Cardiac septum (tissue), 1 donor: ENCODE results near the gene SMIM21. TPM values are rescaled to one million over a fixed set of nuclear protein-coding genes. Genes with fewer than 3 reads are reported as not detected.

Experiments
- DNase-seq: peaks from one replicate; pipeline ENCODE4 v3.0.0-alpha.2; 2020; ENCODE audit warnings: low spot score
- intact Hi-C: fragments of 100-400 bp; cut with DNase I; formaldehyde crosslinking; loops from one replicate; pipeline ENCODE4 v1.14.0; 2022
- long read RNA-seq: library from polyadenylated mRNA; unstranded; transcript quantifications from one replicate; pipeline ENCODE4 v2.0.0, GENCODE V29; 2021
- total RNA-seq: library from RNA; stranded (reverse); fragmentation: NEBNext Ultra II Directional; extraction: Animal tissue kit (Norgen Biotek cat#: 25700); gene quantifications from one replicate; pipeline ENCODE4 v1.2.1, GENCODE V29; 2021
- donor health status: DM: no; HTN: no; CAD: no.

The SMIM21 gene
- total RNA-seq, result not detected
- long read RNA-seq, result 0 reads

DNA sequence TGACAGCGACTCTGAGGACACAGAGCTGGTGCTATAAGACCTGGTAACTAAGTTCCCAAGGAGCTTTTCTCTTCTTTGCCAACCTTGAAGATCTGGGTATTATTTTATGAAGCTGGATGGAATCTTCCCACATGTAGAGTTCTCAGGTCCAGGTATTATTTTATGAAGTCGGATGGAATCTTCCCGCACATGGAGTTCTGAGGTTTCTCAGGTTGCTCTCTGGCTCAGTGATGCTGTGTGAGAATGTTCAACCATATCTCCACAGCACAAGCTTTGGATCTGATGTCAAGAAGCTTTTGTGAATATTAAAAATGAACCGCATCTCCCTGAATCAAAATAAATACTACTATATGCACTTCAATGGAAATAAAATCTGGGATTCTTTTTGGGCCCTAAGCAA, at the start of gene SMIM21:
Gene SMIM21 (minus strand): TSS at position 101 of the 400 bp plus-strand sequence. CDS start 140 bp downstream, outside the sequence.
- DNase-seq, result no peak
- intact Hi-C loops, result no loop called here

DNA sequence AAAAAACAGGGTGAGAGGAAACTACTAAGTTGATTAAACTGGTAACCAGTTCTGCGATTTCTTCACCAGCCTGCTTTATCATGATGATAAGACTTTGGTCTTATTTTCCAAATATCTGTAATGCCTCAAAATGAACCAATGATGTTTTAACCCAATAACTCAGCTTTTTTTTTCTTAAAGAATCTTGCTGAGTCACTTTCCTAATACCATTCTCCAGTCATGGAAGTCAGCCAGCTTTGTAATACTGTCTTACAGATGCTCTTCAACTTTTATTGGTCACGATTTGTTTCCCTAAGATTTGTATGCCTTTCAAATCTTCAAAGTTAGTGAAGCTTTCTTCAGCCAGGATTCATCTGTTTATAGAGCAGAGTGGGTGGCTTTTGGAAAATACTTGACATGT, 47.7 kb upstream of the SMIM21 start:
- intact Hi-C loops, result loop anchor here (5.0 to 10.0 kb wide), 2 partner anchors 270 to 823 kb away; partner anchors contain the start of gene PTGR3
- no peak for DNase-seq

- no peak for DNase-seq
- intact Hi-C loops, result loop anchor here (10.0 kb wide), 1 partner anchor 270 kb away; the partner anchor contains the start of gene PTGR3
Measured at GRCh38 chr18:75474332-75474731, 46.8 kb upstream of the SMIM21 start.

- intact Hi-C loops, result loop anchor here (10.0 kb wide), 1 partner anchor 269 kb away; the partner anchor contains the start of gene PTGR3
- DNase-seq, result no peak
Measured at GRCh38 chr18:75473316-75473715, 45.8 kb upstream of the SMIM21 start.

- no peak for DNase-seq
- intact Hi-C loops, result loop anchor here (10.0 kb wide), 1 partner anchor 268 kb away; the partner anchor contains the start of gene PTGR3
Measured at GRCh38 chr18:75472906-75473305, 45.4 kb upstream of the SMIM21 start.

DNA sequence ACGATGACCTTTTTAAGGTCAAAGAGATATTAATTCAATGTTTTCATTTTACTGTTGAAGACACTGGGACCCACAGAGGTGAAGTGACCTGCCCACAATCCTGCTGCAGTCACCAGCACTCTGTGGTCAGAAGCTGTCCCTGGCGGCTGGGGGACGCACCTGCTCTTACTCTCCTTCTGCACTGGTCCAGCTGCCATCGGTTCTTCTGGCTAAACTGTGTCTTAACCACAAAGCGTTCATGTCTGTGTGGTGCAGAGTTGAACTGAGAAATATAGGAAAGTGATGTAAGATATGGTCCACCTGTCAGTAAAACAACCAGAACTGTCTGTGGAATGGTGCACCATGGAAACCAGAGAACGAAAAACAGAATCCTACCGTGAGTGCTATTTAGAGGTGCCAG, 44.9 kb upstream of the SMIM21 start:
- no peak for DNase-seq
- intact Hi-C loops, result loop anchor here (10.0 kb wide), 1 partner anchor 268 kb away; the partner anchor contains the start of gene PTGR3

DNA sequence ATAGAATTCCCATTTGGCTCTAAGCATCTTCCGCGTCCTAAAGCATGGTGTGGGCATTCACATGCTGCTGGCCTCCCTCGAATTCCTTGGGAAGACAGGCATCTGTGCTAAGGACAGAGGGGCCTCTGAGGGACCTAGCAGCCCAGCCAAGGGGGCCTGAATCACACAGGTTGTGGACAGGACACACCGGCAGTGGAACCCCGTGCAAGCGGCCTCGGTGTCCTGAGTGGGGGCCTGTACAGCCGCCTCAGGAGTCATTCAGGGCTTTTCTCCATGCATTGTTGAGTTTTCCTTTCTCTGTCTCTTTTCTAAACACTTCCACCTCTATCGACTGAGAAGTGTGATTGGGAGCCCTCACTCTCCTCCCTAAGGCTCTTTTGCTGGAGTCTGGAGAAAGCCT, 44.3 kb upstream of the SMIM21 start:
- intact Hi-C loops, result loop anchor here (10.0 kb wide), 1 partner anchor 267 kb away; the partner anchor contains the start of gene PTGR3
- no peak for DNase-seq

- DNase-seq, result no peak
- intact Hi-C loops, result no loop called here
Measured at GRCh38 chr18:75467851-75468250, 40.3 kb upstream of the SMIM21 start.

DNA sequence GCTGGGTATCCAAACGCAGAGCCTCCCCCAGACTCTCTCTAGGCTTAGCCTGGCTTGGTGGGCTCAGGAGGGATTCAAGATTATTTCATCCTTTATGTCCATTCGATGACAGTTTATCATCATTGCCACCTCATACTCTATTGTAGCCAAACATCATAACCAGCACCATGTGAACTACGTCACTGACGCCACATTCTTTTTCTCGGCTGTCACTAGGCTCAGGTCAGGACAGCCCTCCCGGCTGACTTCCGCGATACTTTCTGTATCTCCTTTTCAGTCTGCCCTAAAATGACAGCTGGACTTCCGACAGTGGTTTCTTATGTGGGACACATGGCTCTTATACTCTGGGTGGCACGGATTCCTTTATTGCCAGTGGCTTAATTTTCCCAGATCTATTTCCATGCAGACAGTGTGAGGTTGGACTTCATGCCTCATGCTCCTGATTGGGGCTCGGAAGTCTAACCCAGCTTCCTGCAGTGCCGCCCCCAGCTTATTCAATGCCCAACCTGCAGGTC, 39.8 kb upstream of the SMIM21 start:
- intact Hi-C loops, result no loop called here
- DNase-seq, result no peak

DNA sequence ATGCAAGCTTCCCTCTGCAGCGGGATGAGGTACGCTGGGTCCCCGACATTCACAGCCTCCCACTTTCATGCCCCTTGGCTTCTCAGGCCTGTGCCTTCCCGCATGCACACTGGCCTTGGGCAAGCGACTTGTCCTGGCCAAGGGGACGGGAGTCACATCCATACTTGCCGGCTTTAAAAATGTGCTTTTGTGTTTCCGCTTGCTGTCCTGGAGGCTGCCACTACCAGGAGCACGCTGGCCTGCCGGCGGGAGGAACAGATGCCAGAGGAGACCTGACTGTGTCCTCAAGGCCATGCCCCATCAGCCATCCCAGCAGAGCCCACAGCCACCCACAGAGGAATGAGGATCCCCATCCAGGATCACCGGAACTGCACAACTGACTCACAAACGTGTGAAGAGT, 36.9 kb upstream of the SMIM21 start:
- DNase-seq, result no peak
- intact Hi-C loops, result no loop called here

- intact Hi-C loops, result no loop called here
- no peak for DNase-seq
Measured at GRCh38 chr18:75462178-75462832, 34.8 kb upstream of the SMIM21 start.

DNA sequence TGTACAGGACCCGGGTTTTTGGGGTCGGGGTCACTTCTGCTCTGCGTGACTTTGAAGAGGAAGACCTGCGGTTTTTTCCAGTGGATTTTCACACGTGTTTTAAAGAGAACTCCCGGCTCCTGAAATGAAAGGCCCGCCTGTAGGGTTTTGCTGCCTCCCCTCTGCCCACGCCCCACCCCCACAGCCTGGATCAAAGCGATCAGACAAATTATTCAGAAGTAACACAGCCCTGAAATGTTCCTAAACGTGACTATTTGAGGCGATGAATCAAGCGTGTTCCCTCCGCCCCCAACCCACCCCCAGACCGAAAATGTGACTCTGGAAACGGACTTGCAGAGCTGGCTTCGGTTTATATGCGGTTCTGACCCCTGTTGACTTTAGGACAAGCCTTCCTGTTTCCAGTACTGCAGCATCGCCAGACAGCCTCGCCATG, 28.7 kb upstream of the SMIM21 start:
- intact Hi-C loops, result no loop called here
- no peak for DNase-seq

DNA sequence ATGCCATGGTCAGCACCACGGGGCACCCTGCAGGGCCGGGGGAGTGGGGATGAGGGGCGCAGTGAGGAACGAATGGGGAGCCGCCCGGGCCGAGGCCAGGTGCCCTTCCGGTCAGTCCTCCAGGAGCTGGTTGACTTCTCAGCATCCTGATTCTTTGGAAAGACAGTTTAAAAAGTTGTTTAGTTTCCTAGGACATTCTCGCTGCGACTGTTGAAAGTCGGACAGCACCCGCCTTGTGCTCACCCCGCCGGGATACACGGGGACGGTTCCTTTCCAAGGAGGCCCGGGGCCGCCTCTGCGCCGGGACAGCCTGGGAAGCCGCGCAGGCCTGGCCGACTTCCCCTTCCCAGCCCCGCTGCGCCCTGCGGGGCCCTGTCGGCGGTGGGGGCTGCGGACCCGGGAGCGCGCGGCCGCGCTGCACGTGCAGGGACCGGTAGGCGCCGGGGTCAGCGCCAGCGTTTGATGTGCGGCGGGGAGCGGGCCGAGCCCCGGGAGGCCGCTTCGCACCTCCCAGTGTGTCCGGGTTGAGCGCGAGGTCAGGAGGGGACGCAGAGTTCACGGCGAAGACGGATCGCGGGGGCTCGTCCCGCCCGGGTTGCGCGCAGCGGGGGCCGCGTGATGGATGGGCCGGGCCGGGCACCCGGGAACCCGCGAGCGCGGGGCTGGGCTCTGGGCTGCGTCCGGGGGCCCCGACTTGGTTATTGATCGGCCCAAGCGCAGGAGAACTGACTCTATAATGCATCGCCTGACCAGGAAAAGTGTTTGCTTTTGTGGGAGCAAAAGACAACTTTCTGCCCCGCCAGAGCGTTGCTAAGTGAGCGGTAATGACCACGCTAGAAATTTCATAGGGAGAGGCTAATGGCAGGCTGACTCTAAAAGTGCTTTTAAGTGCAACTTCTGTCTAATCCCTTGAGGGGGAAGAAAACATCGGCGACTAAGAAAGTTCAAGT, 28.0 kb upstream of the SMIM21 start:
- no peak for DNase-seq
- intact Hi-C loops, result no loop called here

GRCh38 chr18:75454022-75454795, 26.7 kb upstream of the SMIM21 start:
- DNase-seq, result no peak
- intact Hi-C loops, result no loop called here

DNA sequence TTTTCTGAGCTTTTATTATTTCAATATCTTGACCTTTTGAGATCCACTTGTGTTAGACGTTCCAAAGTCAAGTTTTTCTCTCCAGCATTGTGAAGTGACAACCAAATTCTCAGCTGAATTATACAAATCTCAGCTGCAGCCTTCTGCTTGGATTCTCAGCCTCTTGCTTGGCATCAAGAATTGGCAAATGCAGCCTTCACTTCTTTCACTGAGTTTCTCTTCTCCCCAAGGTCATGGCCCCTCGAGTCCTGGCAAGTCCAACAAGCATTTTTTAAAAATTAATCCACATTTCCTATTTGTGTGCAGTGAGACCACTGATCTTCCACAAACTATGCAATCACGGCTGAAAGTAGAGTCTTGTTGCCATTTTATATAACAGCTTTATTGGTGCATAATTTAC, 23.4 kb upstream of the SMIM21 start:
- no peak for DNase-seq
- intact Hi-C loops, result no loop called here

DNA sequence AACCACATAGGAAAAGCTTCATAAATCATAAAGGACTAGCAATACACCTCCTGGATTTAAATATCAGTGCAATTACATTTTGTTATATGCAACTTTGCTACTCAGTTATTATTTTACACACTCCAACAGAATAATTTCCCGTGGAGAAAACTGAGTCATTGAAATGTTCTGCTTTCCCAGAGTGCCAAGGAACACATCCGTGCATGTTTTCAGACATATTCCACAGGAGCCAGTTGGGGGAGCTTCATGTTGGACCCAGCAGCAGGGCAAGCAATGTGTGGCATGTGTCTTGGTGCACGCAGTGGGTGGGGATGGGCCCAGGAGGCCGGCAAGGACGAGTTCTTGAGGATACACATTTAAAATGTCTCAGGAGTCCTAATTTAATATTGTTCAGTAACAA, 14.4 kb upstream of the SMIM21 start:
- intact Hi-C loops, result no loop called here
- no peak for DNase-seq

DNA sequence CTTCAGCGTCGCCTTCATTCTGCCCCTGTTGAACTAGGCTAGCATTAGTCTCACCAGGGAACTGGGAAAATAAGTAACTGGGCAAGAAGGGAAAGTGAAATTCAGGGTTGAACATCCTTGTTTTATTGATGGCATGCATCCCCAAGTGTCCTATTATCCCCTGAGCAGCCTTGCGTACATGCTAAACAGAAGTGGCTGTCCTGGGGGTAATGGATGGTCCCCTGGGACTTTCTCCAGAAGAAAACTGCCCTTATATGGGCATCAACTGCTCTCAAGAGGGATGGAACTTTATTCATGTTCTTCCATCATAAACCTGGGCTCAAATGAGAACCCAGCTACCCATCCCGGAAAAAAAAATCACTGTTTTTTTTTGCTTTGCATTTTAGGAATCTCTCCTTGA, 11.8 kb upstream of the SMIM21 start:
- intact Hi-C loops, result no loop called here
- no peak for DNase-seq

- DNase-seq, result no peak
- intact Hi-C loops, result no loop called here
Measured at GRCh38 chr18:75438891-75439290, 11.4 kb upstream of the SMIM21 start.

DNA sequence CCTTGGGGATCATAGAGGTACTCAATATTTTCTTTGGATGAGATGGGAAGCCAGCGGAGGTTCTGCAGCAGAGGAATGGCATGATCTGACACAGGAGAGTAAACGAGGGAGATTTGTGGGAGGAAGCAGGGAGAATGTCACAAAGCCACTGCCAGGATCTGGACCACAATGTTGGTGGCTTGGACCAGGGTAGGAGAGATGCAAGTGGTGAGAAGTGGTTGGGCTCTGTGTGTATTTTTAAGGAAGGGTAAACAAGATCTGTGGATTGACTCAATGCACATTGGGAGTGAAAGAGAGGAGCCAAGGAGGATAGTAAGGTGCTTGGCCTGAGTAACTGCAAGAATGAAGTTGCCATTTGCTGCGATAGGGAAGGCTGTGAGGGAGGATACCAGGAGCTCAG, 10.5 kb upstream of the SMIM21 start:
- intact Hi-C loops, result no loop called here
- no peak for DNase-seq
